ENCODE data around the gene ATP1A1. TPM values are rescaled to one million over a fixed set of nuclear protein-coding genes. Genes with fewer than 3 reads are reported as not detected.

ATP1A1 gene
- total and polyA plus RNA-seq, 9 of the 15 experiments (the other 6 are each of a cell fraction or from before 2014, with no cell fraction given), result 99.3 to 513 (median 234) TPM

- no peak for TF ChIP-seq FOXM1 (IDR thresholded peaks at IDR 0.05; ENCODE audit: low read depth)
- TF ChIP-seq FOXM1 (CRISPR knock-in tag; IDR thresholded peaks at IDR 0.05; ENCODE audit: low read depth), result no peak
- peak; percentile 83; the same call in 1 of the 2 replicates for TF ChIP-seq ZBTB7A (IDR thresholded peaks at IDR 0.05; ENCODE audit: borderline replicate concordance, control insufficient read depth, low read depth, low read length)
- TF ChIP-seq ESRRA (IDR thresholded peaks at IDR 0.05; ENCODE audit: borderline replicate concordance, low read depth), result 0 out of 2 replicates have a peak, but pooled peaks have one; percentile 18
- TF ChIP-seq ZNF384 (IDR thresholded peaks at IDR 0.05; ENCODE audit: low read depth, low read length), result peak; percentile 61; the same call in 1 of the 2 replicates
- peak; percentile 70 for TF ChIP-seq GABPA (tag; conservative IDR thresholded peaks at IDR 0.05; ENCODE audit: low read depth)
- TF ChIP-seq POLR2AphosphoS5 (IDR thresholded peaks at IDR 0.05; ENCODE audit: control insufficient read depth, insufficient read depth, low read depth, low read length), result peak; percentile 43; the same call in 1 of the 2 replicates
- TF ChIP-seq ZNF263 (CRISPR knock-in tag; IDR thresholded peaks at IDR 0.05; ENCODE audit: borderline replicate concordance), result peak; percentile 41; the same call in 1 of the 2 replicates
- peak in 1 of 2 experiments; percentile 61; a peak in 1 of 4 replicates for TF ChIP-seq NONO (IDR thresholded peaks at IDR 0.05; ENCODE audit: low read depth in 2 of 2, low read length in 1 of 2)
- TF ChIP-seq, protein P1, sequence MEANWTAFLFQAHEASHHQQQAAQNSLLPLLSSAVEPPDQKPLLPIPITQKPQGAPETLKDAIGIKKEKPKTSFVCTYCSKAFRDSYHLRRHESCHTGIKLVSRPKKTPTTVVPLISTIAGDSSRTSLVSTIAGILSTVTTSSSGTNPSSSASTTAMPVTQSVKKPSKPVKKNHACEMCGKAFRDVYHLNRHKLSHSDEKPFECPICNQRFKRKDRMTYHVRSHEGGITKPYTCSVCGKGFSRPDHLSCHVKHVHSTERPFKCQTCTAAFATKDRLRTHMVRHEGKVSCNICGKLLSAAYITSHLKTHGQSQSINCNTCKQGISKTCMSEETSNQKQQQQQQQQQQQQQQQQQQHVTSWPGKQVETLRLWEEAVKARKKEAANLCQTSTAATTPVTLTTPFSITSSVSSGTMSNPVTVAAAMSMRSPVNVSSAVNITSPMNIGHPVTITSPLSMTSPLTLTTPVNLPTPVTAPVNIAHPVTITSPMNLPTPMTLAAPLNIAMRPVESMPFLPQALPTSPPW (CRISPR knock-in tag; IDR thresholded peaks at IDR 0.05), result peak; percentile 75
- TF ChIP-seq RBFOX2 (IDR thresholded peaks at IDR 0.05; ENCODE audit: low read depth, low read length), result peak; percentile 88
- TF ChIP-seq ZBTB9 (CRISPR knock-in tag; IDR thresholded peaks at IDR 0.05), result 0 out of 2 replicates have a peak, but pooled peaks have one; percentile 11
- TF ChIP-seq POLR2G (IDR thresholded peaks at IDR 0.05; ENCODE audit: low read depth, low read length), result peak; percentile 81
- TF ChIP-seq, protein P2, sequence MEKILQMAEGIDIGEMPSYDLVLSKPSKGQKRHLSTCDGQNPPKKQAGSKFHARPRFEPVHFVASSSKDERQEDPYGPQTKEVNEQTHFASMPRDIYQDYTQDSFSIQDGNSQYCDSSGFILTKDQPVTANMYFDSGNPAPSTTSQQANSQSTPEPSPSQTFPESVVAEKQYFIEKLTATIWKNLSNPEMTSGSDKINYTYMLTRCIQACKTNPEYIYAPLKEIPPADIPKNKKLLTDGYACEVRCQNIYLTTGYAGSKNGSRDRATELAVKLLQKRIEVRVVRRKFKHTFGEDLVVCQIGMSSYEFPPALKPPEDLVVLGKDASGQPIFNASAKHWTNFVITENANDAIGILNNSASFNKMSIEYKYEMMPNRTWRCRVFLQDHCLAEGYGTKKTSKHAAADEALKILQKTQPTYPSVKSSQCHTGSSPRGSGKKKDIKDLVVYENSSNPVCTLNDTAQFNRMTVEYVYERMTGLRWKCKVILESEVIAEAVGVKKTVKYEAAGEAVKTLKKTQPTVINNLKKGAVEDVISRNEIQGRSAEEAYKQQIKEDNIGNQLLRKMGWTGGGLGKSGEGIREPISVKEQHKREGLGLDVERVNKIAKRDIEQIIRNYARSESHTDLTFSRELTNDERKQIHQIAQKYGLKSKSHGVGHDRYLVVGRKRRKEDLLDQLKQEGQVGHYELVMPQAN (IDR thresholded peaks at IDR 0.05; ENCODE audit: borderline replicate concordance), result 0 out of 2 replicates have a peak, but pooled peaks have one; percentile 33
- TF ChIP-seq NRF1 (conservative IDR thresholded peaks at IDR 0.05 in 1 of 2, IDR thresholded peaks at IDR 0.05 in 1 of 2), result peak; percentile 30; a peak in 2 of 4 replicates
- 0 out of 2 replicates have a peak, but pooled peaks have one; percentile 26 for TF ChIP-seq ELF2 (CRISPR knock-in tag; IDR thresholded peaks at IDR 0.05)
- peak; percentile 55; the same call in 1 of the 2 replicates for TF ChIP-seq GTF2E2 (tag; IDR thresholded peaks at IDR 0.05)
- 0 out of 2 replicates have a peak, but pooled peaks have one; percentile 32 for TF ChIP-seq POLR2H (tag; IDR thresholded peaks at IDR 0.05; ENCODE audit: low read depth)
- peak; percentile 57 for TF ChIP-seq SMAD4 (CRISPR knock-in tag; conservative IDR thresholded peaks at IDR 0.05)
- TF ChIP-seq GABPB1 (CRISPR knock-in tag; IDR thresholded peaks at IDR 0.05), result peak; percentile 43; the same call in 1 of the 2 replicates
These were observed 648 bp downstream of the ATP1A1 start (continued) for GRCh38 chr1:116373431-116374352.
